ENCODE data around the gene FGFBP2.

The FGFBP2 gene

GRCh38 chr4:16005676-16006075 is 42.7 kb upstream of the FGFBP2 start:
- H3K27ac ChIP-seq (ENCODE audit: low read depth, low read length) = no peak overlapping the region
- H4K5ac ChIP-seq (ENCODE audit: low read length) = no peak overlapping the region
- no peaks in the 10 kb centered on the region for H3K79me1 ChIP-seq (ENCODE audit: low read length)
- no peak for DNase-seq
- no peak overlapping the region for H3K4ac ChIP-seq (ENCODE audit: low read depth, low read length)
- no peak overlapping the region for H3K4me3 ChIP-seq (ENCODE audit: low read length)
- WGBS (ENCODE audit: extremely low coverage, insufficient coverage, low lambda C conversion rate) = no CpG with 5 or more reads among the region's 5 CpGs
- no peak overlapping the region for H4K8ac ChIP-seq (ENCODE audit: low read depth, low read length)
- H3K18ac ChIP-seq (ENCODE audit: low read length) = no peak overlapping the region
- H3K27me3 ChIP-seq (ENCODE audit: insufficient read depth, low read length, poor library complexity) = no peaks in the 10 kb centered on the region
- H3K4me1 ChIP-seq (ENCODE audit: control insufficient read depth, low read depth, low read length) = no peaks in the 10 kb centered on the region
- H3K23ac ChIP-seq (ENCODE audit: low read length) = no peak overlapping the region
- H3K9ac ChIP-seq (ENCODE audit: low read length) = no peak overlapping the region
- peaks cover 5% of the 10 kb centered on the region for H3K36me3 ChIP-seq (ENCODE audit: control insufficient read depth, insufficient read depth, low read length)
- H2BK15ac ChIP-seq (replicated peaks; ENCODE audit: low read depth) = no peak overlapping the region
- H3K4me2 ChIP-seq (ENCODE audit: low read length) = no peak overlapping the region
- no peak overlapping the region for H2BK5ac ChIP-seq (ENCODE audit: low read length)
- no peak overlapping the region for H2BK120ac ChIP-seq (ENCODE audit: low read depth, low read length)
- H3K79me2 ChIP-seq (ENCODE audit: control insufficient read depth, insufficient read depth, low read length) = no peaks in the 10 kb centered on the region
- H3K56ac ChIP-seq (ENCODE audit: low read length) = no peak overlapping the region
- H2AK5ac ChIP-seq (ENCODE audit: low read length) = no peak overlapping the region

GRCh38 chr4:16001484-16001858 is 38.5 kb upstream of the FGFBP2 start:
- Histone ChIP-seq H3K27me3 (ENCODE audit: insufficient read depth, low read length, poor library complexity) (no peaks in the 10 kb centered on the region), H4K8ac (ENCODE audit: low read depth, low read length) (no peak overlapping the region), H4K5ac (ENCODE audit: low read length) (no peak overlapping the region), H3K4me3 (ENCODE audit: low read length) (no peak overlapping the region), H3K9ac (ENCODE audit: low read length) (no peak overlapping the region), H2BK120ac (ENCODE audit: low read depth, low read length) (no peak overlapping the region), H3K27ac (ENCODE audit: low read depth, low read length) (no peak overlapping the region), H2AK5ac (ENCODE audit: low read length) (no peak overlapping the region), H3K79me1 (ENCODE audit: low read length) (no peaks in the 10 kb centered on the region), H3K4me1 (ENCODE audit: control insufficient read depth, low read depth, low read length) (no peaks in the 10 kb centered on the region), H3K4me2 (ENCODE audit: low read length) (no peak overlapping the region), H3K56ac (ENCODE audit: low read length) (no peak overlapping the region), H3K36me3 (ENCODE audit: control insufficient read depth, insufficient read depth, low read length) (peaks cover 2% of the 10 kb centered on the region), H3K18ac (ENCODE audit: low read length) (no peak overlapping the region), H3K79me2 (ENCODE audit: control insufficient read depth, insufficient read depth, low read length) (no peaks in the 10 kb centered on the region), H2BK15ac (replicated peaks; ENCODE audit: low read depth) (no peak overlapping the region), H3K4ac (ENCODE audit: low read depth, low read length) (no peak overlapping the region), H2BK5ac (ENCODE audit: low read length) (no peak overlapping the region), H3K23ac (ENCODE audit: low read length) (no peak overlapping the region)
- peak; percentile 93 for DNase-seq
- no CpG with 5 or more reads among the region's 4 CpGs for WGBS (ENCODE audit: extremely low coverage, insufficient coverage, low lambda C conversion rate)

GRCh38 chr4:16000708-16001483 is 37.9 kb upstream of the FGFBP2 start:
- H4K8ac ChIP-seq (ENCODE audit: low read depth, low read length) = no peak overlapping the region
- no peak overlapping the region for H2AK5ac ChIP-seq (ENCODE audit: low read length)
- H2BK5ac ChIP-seq (ENCODE audit: low read length) = no peak overlapping the region
- no peak overlapping the region for H3K23ac ChIP-seq (ENCODE audit: low read length)
- H3K56ac ChIP-seq (ENCODE audit: low read length) = no peak overlapping the region
- no peak overlapping the region for H4K5ac ChIP-seq (ENCODE audit: low read length)
- no CpG with 5 or more reads among the region's 12 CpGs for WGBS (ENCODE audit: extremely low coverage, insufficient coverage, low lambda C conversion rate)
- H3K27me3 ChIP-seq (ENCODE audit: insufficient read depth, low read length, poor library complexity) = no peaks in the 10 kb centered on the region
- no peak overlapping the region for H3K18ac ChIP-seq (ENCODE audit: low read length)
- no peak overlapping the region for H2BK120ac ChIP-seq (ENCODE audit: low read depth, low read length)
- no peak overlapping the region for H3K4me3 ChIP-seq (ENCODE audit: low read length)
- H3K4ac ChIP-seq (ENCODE audit: low read depth, low read length) = no peak overlapping the region
- no peak overlapping the region for H2BK15ac ChIP-seq (replicated peaks; ENCODE audit: low read depth)
- no peaks in the 10 kb centered on the region for H3K79me2 ChIP-seq (ENCODE audit: control insufficient read depth, insufficient read depth, low read length)
- no peak overlapping the region for H3K27ac ChIP-seq (ENCODE audit: low read depth, low read length)
- no peak overlapping the region for H3K4me2 ChIP-seq (ENCODE audit: low read length)
- H3K9ac ChIP-seq (ENCODE audit: low read length) = no peak overlapping the region
- H3K79me1 ChIP-seq (ENCODE audit: low read length) = no peaks in the 10 kb centered on the region
- no peak for DNase-seq
- no peaks in the 10 kb centered on the region for H3K4me1 ChIP-seq (ENCODE audit: control insufficient read depth, low read depth, low read length)
- H3K36me3 ChIP-seq (ENCODE audit: control insufficient read depth, insufficient read depth, low read length) = no peaks in the 10 kb centered on the region

GRCh38 chr4:15996773-15997172 is 33.8 kb upstream of the FGFBP2 start:
- Histone ChIP-seq H2AK5ac (ENCODE audit: low read length) (no peak overlapping the region), H3K9ac (ENCODE audit: low read length) (no peak overlapping the region), H3K4me3 (ENCODE audit: low read length) (no peak overlapping the region), H3K79me2 (ENCODE audit: control insufficient read depth, insufficient read depth, low read length) (no peaks in the 10 kb centered on the region), H3K27ac (ENCODE audit: low read depth, low read length) (no peak overlapping the region), H3K27me3 (ENCODE audit: insufficient read depth, low read length, poor library complexity) (no peaks in the 10 kb centered on the region), H3K4me2 (ENCODE audit: low read length) (no peak overlapping the region), H4K8ac (ENCODE audit: low read depth, low read length) (no peak overlapping the region), H4K5ac (ENCODE audit: low read length) (no peak overlapping the region), H2BK15ac (replicated peaks; ENCODE audit: low read depth) (no peak overlapping the region), H3K18ac (ENCODE audit: low read length) (no peak overlapping the region), H3K36me3 (ENCODE audit: control insufficient read depth, insufficient read depth, low read length) (no peaks in the 10 kb centered on the region), H2BK120ac (ENCODE audit: low read depth, low read length) (no peak overlapping the region), H3K4ac (ENCODE audit: low read depth, low read length) (no peak overlapping the region), H3K4me1 (ENCODE audit: control insufficient read depth, low read depth, low read length) (no peaks in the 10 kb centered on the region), H3K56ac (ENCODE audit: low read length) (no peak overlapping the region), H3K79me1 (ENCODE audit: low read length) (no peaks in the 10 kb centered on the region), H3K23ac (ENCODE audit: low read length) (no peak overlapping the region), H2BK5ac (ENCODE audit: low read length) (no peak overlapping the region)
- no CpG with 5 or more reads among the region's 4 CpGs for WGBS (ENCODE audit: extremely low coverage, insufficient coverage, low lambda C conversion rate)
- DNase-seq = no peak

- H3K79me2 ChIP-seq (ENCODE audit: control insufficient read depth, insufficient read depth, low read length) = no peaks in the 10 kb centered on the region
- no peak overlapping the region for H2BK15ac ChIP-seq (replicated peaks; ENCODE audit: low read depth)
- no peak overlapping the region for H3K9ac ChIP-seq (ENCODE audit: low read length)
- H3K27ac ChIP-seq (ENCODE audit: low read depth, low read length) = no peak overlapping the region
- no peak overlapping the region for H2AK5ac ChIP-seq (ENCODE audit: low read length)
- H3K36me3 ChIP-seq (ENCODE audit: control insufficient read depth, insufficient read depth, low read length) = peaks cover 1% of the 10 kb centered on the region
- H4K8ac ChIP-seq (ENCODE audit: low read depth, low read length) = no peak overlapping the region
- no peaks in the 10 kb centered on the region for H3K4me1 ChIP-seq (ENCODE audit: control insufficient read depth, low read depth, low read length)
- H2BK120ac ChIP-seq (ENCODE audit: low read depth, low read length) = no peak overlapping the region
- no peak overlapping the region for H3K4me2 ChIP-seq (ENCODE audit: low read length)
- no peaks in the 10 kb centered on the region for H3K79me1 ChIP-seq (ENCODE audit: low read length)
- H2BK5ac ChIP-seq (ENCODE audit: low read length) = no peak overlapping the region
- no peak overlapping the region for H3K4ac ChIP-seq (ENCODE audit: low read depth, low read length)
- no CpG with 5 or more reads among the region's 3 CpGs for WGBS (ENCODE audit: extremely low coverage, insufficient coverage, low lambda C conversion rate)
- no peak overlapping the region for H3K23ac ChIP-seq (ENCODE audit: low read length)
- no peak overlapping the region for H3K4me3 ChIP-seq (ENCODE audit: low read length)
- H3K27me3 ChIP-seq (ENCODE audit: insufficient read depth, low read length, poor library complexity) = no peaks in the 10 kb centered on the region
- no peak overlapping the region for H3K18ac ChIP-seq (ENCODE audit: low read length)
- no peak overlapping the region for H4K5ac ChIP-seq (ENCODE audit: low read length)
- no peak for DNase-seq
- H3K56ac ChIP-seq (ENCODE audit: low read length) = no peak overlapping the region
Measured at GRCh38 chr4:15995826-15996225, 32.9 kb upstream of the FGFBP2 start.

GRCh38 chr4:15992167-15992485 is 29.2 kb upstream of the FGFBP2 start:
- H3K4me2 ChIP-seq (ENCODE audit: low read length) = no peak overlapping the region
- no peak overlapping the region for H3K56ac ChIP-seq (ENCODE audit: low read length)
- no peak overlapping the region for H3K18ac ChIP-seq (ENCODE audit: low read length)
- no peaks in the 10 kb centered on the region for H3K27me3 ChIP-seq (ENCODE audit: insufficient read depth, low read length, poor library complexity)
- H2AK5ac ChIP-seq (ENCODE audit: low read length) = no peak overlapping the region
- no peaks in the 10 kb centered on the region for H3K79me1 ChIP-seq (ENCODE audit: low read length)
- no peak for DNase-seq
- no peak overlapping the region for H3K4me3 ChIP-seq (ENCODE audit: low read length)
- WGBS (ENCODE audit: extremely low coverage, insufficient coverage, low lambda C conversion rate) = no CpG with 5 or more reads among the region's 2 CpGs
- no peak overlapping the region for H2BK5ac ChIP-seq (ENCODE audit: low read length)
- no peak overlapping the region for H2BK15ac ChIP-seq (replicated peaks; ENCODE audit: low read depth)
- no peak overlapping the region for H3K9ac ChIP-seq (ENCODE audit: low read length)
- no peak overlapping the region for H4K8ac ChIP-seq (ENCODE audit: low read depth, low read length)
- H3K79me2 ChIP-seq (ENCODE audit: control insufficient read depth, insufficient read depth, low read length) = no peaks in the 10 kb centered on the region
- no peak overlapping the region for H2BK120ac ChIP-seq (ENCODE audit: low read depth, low read length)
- peaks cover 2% of the 10 kb centered on the region for H3K36me3 ChIP-seq (ENCODE audit: control insufficient read depth, insufficient read depth, low read length)
- no peak overlapping the region for H3K23ac ChIP-seq (ENCODE audit: low read length)
- no peak overlapping the region for H3K27ac ChIP-seq (ENCODE audit: low read depth, low read length)
- H3K4me1 ChIP-seq (ENCODE audit: control insufficient read depth, low read depth, low read length) = no peaks in the 10 kb centered on the region
- H4K5ac ChIP-seq (ENCODE audit: low read length) = no peak overlapping the region
- H3K4ac ChIP-seq (ENCODE audit: low read depth, low read length) = no peak overlapping the region
